CD14-positive monocyte (primary cell): ENCODE results near the gene STX17. TPM values are rescaled to one million over a fixed set of nuclear protein-coding genes. Genes with fewer than 3 reads are reported as not detected.

Experiments used
- DNase-seq, 3 donors: peaks; one replicate each; pipeline ENCODE4 v3.0.0-alpha.2; 2011 to 2022
- H2AFZ ChIP-seq: 2 replicates; pipeline ENCODE4 v1.6.0; 2012; ENCODE audit warnings: mild to moderate bottlenecking, low read depth, low read length, inconsistent platforms; ENCODE audit not compliant: insufficient read depth, poor library complexity, severe bottlenecking
- H3K27ac ChIP-seq, 2 donors: 1 replicate in 1 of 2; 2 replicates in 1 of 2; pipeline ENCODE4 v1.5.1; 2012 to 2013; ENCODE audit warnings: low read length in 2 of 2, control low read depth in 1 of 2, inconsistent platforms in 1 of 2, low read depth in 1 of 2, mild to moderate bottlenecking in 1 of 2
- H3K27me3 ChIP-seq, 2 donors: one replicate each; pipeline versions ENCODE4 v1.6.0 to v1.6.1; 2011 to 2013; ENCODE audit warnings: low read length in 2 of 2; ENCODE audit not compliant: control insufficient read depth in 2 of 2, insufficient read depth in 2 of 2
- H3K36me3 ChIP-seq, 2 donors: replicated peaks in 1 of 2; 1 replicate in 1 of 2; 2 replicates in 1 of 2; pipeline versions ENCODE4 v1.5.1 to v1.6.1; 2012 to 2013; ENCODE audit warnings: low read length in 2 of 2, control low read depth in 1 of 2, inconsistent platforms in 1 of 2, mild to moderate bottlenecking in 1 of 2; ENCODE audit not compliant: insufficient read depth in 2 of 2, control insufficient read depth in 1 of 2
- H3K4me1 ChIP-seq, 2 donors: 1 replicate in 1 of 2; 2 replicates in 1 of 2; pipeline versions ENCODE4 v1.5.1 to v1.6.1; 2012 to 2013; ENCODE audit warnings: low read length in 2 of 2, control low read depth in 1 of 2, inconsistent platforms in 1 of 2, mild to moderate bottlenecking in 1 of 2, moderate library complexity in 1 of 2; ENCODE audit not compliant: insufficient read depth in 2 of 2, control insufficient read depth in 1 of 2
- H3K4me2 ChIP-seq: replicated peaks from 2 replicates; pipeline ENCODE3; 2012; ENCODE audit warnings: low read length, moderate library complexity, mild to moderate bottlenecking; ENCODE audit not compliant: poor library complexity, severe bottlenecking; ENCODE audit errors: extremely low read depth
- H3K4me3 ChIP-seq, 3 experiments: fragments of 200-600 bp in 1 of 3; sonication (generic) in 1 of 3; replicated peaks in 1 of 3; 1 replicate in 2 of 3; 2 replicates in 1 of 3; pipeline ENCODE4 v1.5.1; 2011 to 2013; ENCODE audit warnings: low read length in 3 of 3, mild to moderate bottlenecking in 3 of 3, control low read depth in 2 of 3, low read depth in 2 of 3, inconsistent platforms in 1 of 3, moderate library complexity in 1 of 3
- H3K79me2 ChIP-seq: 2 replicates; pipeline ENCODE4 v1.6.0; 2012; ENCODE audit warnings: mild to moderate bottlenecking, control low read depth, inconsistent platforms, low read length, moderate library complexity; ENCODE audit not compliant: insufficient read depth
- H3K9ac ChIP-seq: 2 replicates; pipeline ENCODE4 v1.6.0; 2017; ENCODE audit warnings: low read length, mild to moderate bottlenecking; ENCODE audit not compliant: insufficient read depth, poor library complexity, severe bottlenecking
- H3K9me3 ChIP-seq, 2 donors: replicated peaks in 1 of 2; 1 replicate in 1 of 2; 2 replicates in 1 of 2; pipeline versions ENCODE4 v1.5.1 to v1.6.1; 2012 to 2013; ENCODE audit warnings: low read length in 2 of 2, control low read depth in 1 of 2; ENCODE audit not compliant: control insufficient read depth in 1 of 2, insufficient read depth in 1 of 2
- H4K20me1 ChIP-seq: 2 replicates; pipeline ENCODE4 v1.6.0; 2012; ENCODE audit warnings: mild to moderate bottlenecking, low read length, control low read depth, moderate library complexity; ENCODE audit not compliant: insufficient read depth
- H3K27ac Mint-ChIP-seq, 7 donors: one replicate each; pipeline ENCODE4 v1.8.0; 2020; ENCODE audit warnings: mild to moderate bottlenecking in 7 of 7, mixed read lengths in 7 of 7, moderate library complexity in 6 of 7, inconsistent platforms in 2 of 7
- H3K27me3 Mint-ChIP-seq, 3 donors: one replicate each; pipeline ENCODE4 v1.8.0; 2021 to 2022; ENCODE audit warnings: low read depth in 3 of 3, mild to moderate bottlenecking in 3 of 3, mixed read lengths in 3 of 3, moderate library complexity in 3 of 3, inconsistent platforms in 1 of 3
- H3K36me3 Mint-ChIP-seq, 2 donors: one replicate each; pipeline ENCODE4 v1.8.0; 2020; ENCODE audit warnings: mixed read lengths in 2 of 2, inconsistent platforms in 1 of 2, mild to moderate bottlenecking in 1 of 2
- H3K4me1 Mint-ChIP-seq: one replicate; pipeline ENCODE4 v1.8.0; 2020; ENCODE audit warnings: mild to moderate bottlenecking, mixed read lengths
- H3K4me3 Mint-ChIP-seq, 2 donors: one replicate each; pipeline ENCODE4 v1.8.0; 2020; ENCODE audit warnings: mild to moderate bottlenecking in 2 of 2, mixed read lengths in 2 of 2, moderate library complexity in 1 of 2
- H3K9me3 Mint-ChIP-seq, 7 donors: one replicate each; pipeline ENCODE4 v1.8.0; 2020 to 2022; ENCODE audit warnings: mixed read lengths in 7 of 7, mild to moderate bottlenecking in 6 of 7, moderate library complexity in 6 of 7, inconsistent platforms in 2 of 7
- WGBS: methylation state at CpG from one replicate; pipeline ENCODE4 v1.1.5; 2013; ENCODE audit warnings: missing lambda C conversion rate; ENCODE audit not compliant: insufficient coverage; 5-methylcytosine and 5-hydroxymethylcytosine counted together
- intact Hi-C, 2 donors: fragments of 100-400 bp; cut with micrococcal nuclease; formaldehyde crosslinking; loops; one replicate each; pipeline versions ENCODE4 v1.15.0 to v1.15.1; 2023
- polyA plus RNA-seq, 3 donors: library from polyadenylated mRNA; depleted of rRNA in 1 of 3; unstranded in 2 of 3; stranded (reverse) in 1 of 3; fragments of 300-500 nt in 2 of 3; fragments of >200 nt in 1 of 3; fragmentation: Illumina TruSeq in 2 of 3; gene quantifications; 1 replicate in 2 of 3; 2 replicates in 1 of 3; pipeline ENCODE4 v1.2.3, GENCODE V29; 2012 to 2021
- TF ChIP-seq, protein P1 (sequence below): fragments of 200-600 bp; IDR thresholded peaks from one replicate; pipeline ENCODE4 v1.8.0; 2022; ENCODE audit warnings: antibody characterized with exemption, mild to moderate bottlenecking

STX17 gene
- polyA plus RNA-seq, 3 donors: 10.3 to 16.8 (median 10.6) TPM

DNA sequence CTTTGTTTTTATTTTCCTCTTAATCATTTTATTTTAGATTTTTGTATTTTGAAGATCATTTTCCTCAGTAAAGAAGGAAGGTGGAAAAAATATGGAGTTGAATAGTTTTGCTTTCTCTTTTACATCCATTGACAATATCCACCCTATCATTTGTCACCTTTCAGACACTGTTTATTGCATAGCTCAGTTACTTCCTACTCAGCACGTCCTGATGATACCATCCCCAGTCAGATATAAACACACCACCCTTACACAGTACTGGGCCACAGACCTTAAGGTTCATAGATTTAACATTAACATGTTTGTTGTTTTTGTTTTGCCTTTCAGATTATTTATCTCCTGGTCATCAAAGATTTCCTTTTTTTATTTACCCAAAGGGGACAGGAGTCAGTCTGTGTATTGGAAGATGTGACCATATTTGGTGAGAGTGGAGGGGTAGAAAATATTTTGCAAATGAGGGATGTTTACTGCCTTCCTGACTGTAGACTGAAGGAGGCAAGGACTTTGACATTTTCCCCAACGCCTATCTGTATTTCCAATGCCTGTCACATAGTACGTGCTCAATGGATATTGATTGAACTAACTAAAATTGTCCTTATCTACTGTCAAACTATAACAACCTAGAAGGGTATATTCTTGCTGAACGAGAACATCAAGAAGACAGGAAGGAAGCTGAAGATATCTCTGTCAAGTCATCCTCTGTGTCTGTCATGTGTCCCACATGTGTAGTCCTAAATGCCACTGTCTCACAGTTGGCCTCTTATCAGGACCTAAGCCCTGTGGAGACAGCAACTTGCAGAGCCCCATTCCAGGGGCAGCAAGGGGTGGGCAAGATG lies 15.6 kb downstream of the STX17 start:
- no peak overlapping the region for H3K4me3 ChIP-seq
- no peak overlapping the region for H3K4me2 ChIP-seq
- TF ChIP-seq, protein P1, sequence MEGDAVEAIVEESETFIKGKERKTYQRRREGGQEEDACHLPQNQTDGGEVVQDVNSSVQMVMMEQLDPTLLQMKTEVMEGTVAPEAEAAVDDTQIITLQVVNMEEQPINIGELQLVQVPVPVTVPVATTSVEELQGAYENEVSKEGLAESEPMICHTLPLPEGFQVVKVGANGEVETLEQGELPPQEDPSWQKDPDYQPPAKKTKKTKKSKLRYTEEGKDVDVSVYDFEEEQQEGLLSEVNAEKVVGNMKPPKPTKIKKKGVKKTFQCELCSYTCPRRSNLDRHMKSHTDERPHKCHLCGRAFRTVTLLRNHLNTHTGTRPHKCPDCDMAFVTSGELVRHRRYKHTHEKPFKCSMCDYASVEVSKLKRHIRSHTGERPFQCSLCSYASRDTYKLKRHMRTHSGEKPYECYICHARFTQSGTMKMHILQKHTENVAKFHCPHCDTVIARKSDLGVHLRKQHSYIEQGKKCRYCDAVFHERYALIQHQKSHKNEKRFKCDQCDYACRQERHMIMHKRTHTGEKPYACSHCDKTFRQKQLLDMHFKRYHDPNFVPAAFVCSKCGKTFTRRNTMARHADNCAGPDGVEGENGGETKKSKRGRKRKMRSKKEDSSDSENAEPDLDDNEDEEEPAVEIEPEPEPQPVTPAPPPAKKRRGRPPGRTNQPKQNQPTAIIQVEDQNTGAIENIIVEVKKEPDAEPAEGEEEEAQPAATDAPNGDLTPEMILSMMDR: no peak
- H4K20me1 ChIP-seq: no peaks in the 10 kb centered on the region
- no peak overlapping the region for H2AFZ ChIP-seq
- no peak overlapping the region for H3K27ac Mint-ChIP-seq
- peaks cover 82 to 83% of the 10 kb centered on the region in 2 donors for H3K36me3 Mint-ChIP-seq
- no peaks in the 10 kb centered on the region for H3K79me2 ChIP-seq
- H3K4me1 ChIP-seq: no peaks in the 10 kb centered on the region
- no peaks in the 10 kb centered on the region for H3K27me3 Mint-ChIP-seq
- peaks cover 8% of the 10 kb centered on the region in 2 donors for H3K9me3 ChIP-seq
- H3K4me3 Mint-ChIP-seq: no peak overlapping the region
- no peaks in the 10 kb centered on the region for H3K4me1 Mint-ChIP-seq
- H3K27ac ChIP-seq: no peak overlapping the region
- no peak overlapping the region for H3K9ac ChIP-seq
- DNase-seq: no peak
- H3K9me3 Mint-ChIP-seq: peaks cover 11 to 22% (median 15%) of the 10 kb centered on the region in 7 donors
- H3K27me3 ChIP-seq: no peaks in the 10 kb centered on the region
- intact Hi-C loops: no loop called here
- 86% methylated on average over 1 of the region's 4 CpGs for WGBS
- peaks cover 36 to 80% of the 10 kb centered on the region in 2 donors for H3K36me3 ChIP-seq

DNA sequence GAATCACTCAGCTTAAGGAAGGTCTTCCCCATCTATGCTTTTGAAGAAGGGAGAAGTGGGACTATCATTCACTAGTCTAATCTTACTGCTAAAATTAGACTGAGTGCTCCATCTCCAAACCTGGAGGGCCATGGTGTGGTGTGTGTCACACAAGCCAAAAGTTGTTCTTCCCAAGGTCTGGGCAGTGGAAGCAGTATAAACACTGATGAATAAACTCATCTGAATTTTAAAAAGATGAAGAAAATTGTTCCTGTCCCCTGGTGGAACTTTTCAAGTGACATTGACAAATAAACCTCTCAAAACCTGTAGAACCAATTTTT lies 16.2 kb downstream of the STX17 start:
- Histone ChIP-seq H3K4me2 (no peak overlapping the region), H3K4me1 (no peaks in the 10 kb centered on the region), H4K20me1 (no peaks in the 10 kb centered on the region), H3K79me2 (no peaks in the 10 kb centered on the region), H3K27me3 (no peaks in the 10 kb centered on the region), H3K4me3 (no peak overlapping the region), H3K9me3 (peaks cover 8% of the 10 kb centered on the region in 2 donors), H3K36me3 (peaks cover 30 to 74% of the 10 kb centered on the region in 2 donors), H3K9ac (no peak overlapping the region), H2AFZ (no peak overlapping the region), H3K27ac (no peak overlapping the region)
- H3K4me1 Mint-ChIP-seq: no peaks in the 10 kb centered on the region
- TF ChIP-seq, protein P1: no peak
- no peak overlapping the region for H3K4me3 Mint-ChIP-seq
- H3K9me3 Mint-ChIP-seq: peaks cover 11 to 22% (median 15%) of the 10 kb centered on the region in 7 donors
- no peak for DNase-seq
- H3K36me3 Mint-ChIP-seq: peaks cover 76 to 78% of the 10 kb centered on the region in 2 donors
- H3K27ac Mint-ChIP-seq: no peak overlapping the region
- H3K27me3 Mint-ChIP-seq: no peaks in the 10 kb centered on the region
- intact Hi-C loops: no loop called here
